ENCODE measurements around the gene PALMD.

Gene PALMD

GRCh38 chr1:99717005-99717404, 71.1 kb downstream of the PALMD start:
- Histone ChIP-seq H3K4me1 (no peaks in the 10 kb centered on the region), H3K4me2 (ENCODE audit: low read length) (no peak overlapping the region), H3K79me2 (no peaks in the 10 kb centered on the region), H3K9ac (no peak overlapping the region), H3K9me3 (ENCODE audit: control insufficient read depth, low read length) (no peaks in the 10 kb centered on the region), H3K27me3 (ENCODE audit: control insufficient read depth, insufficient read depth, low read length) (no peaks in the 10 kb centered on the region), H2AFZ (no peak overlapping the region), H3K36me3 (ENCODE audit: control insufficient read depth, insufficient read depth, low read length) (no peaks in the 10 kb centered on the region), H3K4me3 (ENCODE audit: low read depth, low read length) (no peak overlapping the region), H3K27ac (peak overlapping the region; percentile 42)
- TF ChIP-seq, protein P1, sequence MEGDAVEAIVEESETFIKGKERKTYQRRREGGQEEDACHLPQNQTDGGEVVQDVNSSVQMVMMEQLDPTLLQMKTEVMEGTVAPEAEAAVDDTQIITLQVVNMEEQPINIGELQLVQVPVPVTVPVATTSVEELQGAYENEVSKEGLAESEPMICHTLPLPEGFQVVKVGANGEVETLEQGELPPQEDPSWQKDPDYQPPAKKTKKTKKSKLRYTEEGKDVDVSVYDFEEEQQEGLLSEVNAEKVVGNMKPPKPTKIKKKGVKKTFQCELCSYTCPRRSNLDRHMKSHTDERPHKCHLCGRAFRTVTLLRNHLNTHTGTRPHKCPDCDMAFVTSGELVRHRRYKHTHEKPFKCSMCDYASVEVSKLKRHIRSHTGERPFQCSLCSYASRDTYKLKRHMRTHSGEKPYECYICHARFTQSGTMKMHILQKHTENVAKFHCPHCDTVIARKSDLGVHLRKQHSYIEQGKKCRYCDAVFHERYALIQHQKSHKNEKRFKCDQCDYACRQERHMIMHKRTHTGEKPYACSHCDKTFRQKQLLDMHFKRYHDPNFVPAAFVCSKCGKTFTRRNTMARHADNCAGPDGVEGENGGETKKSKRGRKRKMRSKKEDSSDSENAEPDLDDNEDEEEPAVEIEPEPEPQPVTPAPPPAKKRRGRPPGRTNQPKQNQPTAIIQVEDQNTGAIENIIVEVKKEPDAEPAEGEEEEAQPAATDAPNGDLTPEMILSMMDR (IDR thresholded peaks at IDR 0.05), result no peak

DNA sequence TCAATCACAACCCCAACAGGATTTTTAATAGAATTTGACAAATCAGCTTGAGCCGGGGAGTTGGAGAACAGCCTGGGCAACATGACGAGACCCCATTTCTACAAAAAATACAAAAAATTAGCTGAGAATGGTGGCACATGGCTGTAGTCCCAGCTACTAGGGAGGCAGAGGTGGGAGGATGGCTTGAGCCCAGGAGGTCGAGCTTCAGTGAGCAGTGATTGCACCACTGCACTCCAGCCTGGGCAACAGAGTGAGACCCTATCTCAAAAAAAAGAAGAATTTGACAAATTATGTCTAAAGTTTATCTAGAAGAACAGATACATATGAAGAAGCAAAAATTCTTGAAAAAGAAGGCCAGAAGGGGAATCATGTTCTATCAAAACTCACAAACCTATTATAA, 77.3 kb downstream of the PALMD start:
- Histone ChIP-seq H3K4me1 (peaks cover 7% of the 10 kb centered on the region), H3K4me2 (ENCODE audit: low read length) (no peak overlapping the region), H3K9ac (no peak overlapping the region), H3K36me3 (ENCODE audit: control insufficient read depth, insufficient read depth, low read length) (no peaks in the 10 kb centered on the region), H3K79me2 (no peaks in the 10 kb centered on the region), H2AFZ (no peak overlapping the region), H3K4me3 (ENCODE audit: low read depth, low read length) (no peak overlapping the region), H3K27me3 (ENCODE audit: control insufficient read depth, insufficient read depth, low read length) (no peaks in the 10 kb centered on the region), H3K9me3 (ENCODE audit: control insufficient read depth, low read length) (no peaks in the 10 kb centered on the region), H3K27ac (no peak overlapping the region)
- TF ChIP-seq, protein P1 (IDR thresholded peaks at IDR 0.05), result no peak

DNA sequence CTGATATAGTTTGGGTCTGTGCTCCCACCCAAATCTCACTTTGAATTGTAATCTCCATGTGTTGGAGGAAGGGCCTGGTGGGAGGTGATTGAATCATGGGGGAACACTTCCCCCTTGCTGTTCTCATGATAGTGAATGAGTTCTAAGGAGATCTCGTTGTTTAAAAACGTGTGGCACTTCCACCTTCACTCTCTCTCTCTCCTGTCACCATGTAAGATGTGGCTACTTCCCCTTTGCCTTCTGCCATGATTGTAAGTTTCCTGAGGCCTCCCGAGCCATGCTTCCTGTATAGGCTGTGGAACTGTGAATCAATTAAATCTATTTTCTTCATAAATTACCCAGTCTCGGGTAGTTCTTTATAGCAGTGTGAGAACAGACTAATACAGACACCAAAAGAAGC, 80.1 kb downstream of the PALMD start:
- Histone ChIP-seq H3K4me2 (ENCODE audit: low read length) (no peak overlapping the region), H3K9ac (no peak overlapping the region), H3K4me1 (peaks cover 11% of the 10 kb centered on the region), H3K36me3 (ENCODE audit: control insufficient read depth, insufficient read depth, low read length) (no peaks in the 10 kb centered on the region), H3K27ac (no peak overlapping the region), H2AFZ (no peak overlapping the region), H3K27me3 (ENCODE audit: control insufficient read depth, insufficient read depth, low read length) (no peaks in the 10 kb centered on the region), H3K79me2 (no peaks in the 10 kb centered on the region), H3K4me3 (ENCODE audit: low read depth, low read length) (no peak overlapping the region), H3K9me3 (ENCODE audit: control insufficient read depth, low read length) (no peaks in the 10 kb centered on the region)
- TF ChIP-seq, protein P1 (IDR thresholded peaks at IDR 0.05), result no peak

DNA sequence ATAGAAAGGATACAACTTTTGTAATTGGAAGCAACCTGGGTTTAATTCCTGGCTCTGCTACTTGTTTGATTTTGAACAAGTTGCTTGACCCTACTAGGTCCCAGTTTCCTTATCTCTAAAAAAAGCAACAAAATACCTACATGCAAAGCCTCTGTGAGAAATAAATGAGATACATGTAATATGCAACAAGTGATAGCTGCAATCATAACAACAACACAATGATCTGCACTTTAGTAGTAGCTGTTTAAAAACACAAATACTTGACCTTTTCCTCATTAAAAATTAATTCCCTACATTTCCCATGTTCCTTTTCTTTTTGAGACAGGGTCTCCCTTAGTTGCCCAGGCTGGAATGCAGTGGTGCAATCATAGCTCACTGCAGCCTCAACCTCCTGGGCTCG, 80.5 kb downstream of the PALMD start:
- no peaks in the 10 kb centered on the region for H3K79me2 ChIP-seq
- no peak overlapping the region for H3K9ac ChIP-seq
- H3K4me1 ChIP-seq, result peaks cover 11% of the 10 kb centered on the region
- H3K4me3 ChIP-seq (ENCODE audit: low read depth, low read length), result no peak overlapping the region
- no peaks in the 10 kb centered on the region for H3K27me3 ChIP-seq (ENCODE audit: control insufficient read depth, insufficient read depth, low read length)
- H3K36me3 ChIP-seq (ENCODE audit: control insufficient read depth, insufficient read depth, low read length), result no peaks in the 10 kb centered on the region
- TF ChIP-seq, protein P1 (IDR thresholded peaks at IDR 0.05), result no peak
- H3K4me2 ChIP-seq (ENCODE audit: low read length), result no peak overlapping the region
- H3K27ac ChIP-seq, result no peak overlapping the region
- H3K9me3 ChIP-seq (ENCODE audit: control insufficient read depth, low read length), result no peaks in the 10 kb centered on the region
- no peak overlapping the region for H2AFZ ChIP-seq

- TF ChIP-seq, protein P1 (IDR thresholded peaks at IDR 0.05), result no peak
- Histone ChIP-seq H3K4me3 (ENCODE audit: low read depth, low read length) (no peak overlapping the region), H2AFZ (no peak overlapping the region), H3K79me2 (no peaks in the 10 kb centered on the region), H3K9ac (no peak overlapping the region), H3K36me3 (ENCODE audit: control insufficient read depth, insufficient read depth, low read length) (no peaks in the 10 kb centered on the region), H3K4me1 (peaks cover 11% of the 10 kb centered on the region), H3K4me2 (ENCODE audit: low read length) (no peak overlapping the region), H3K9me3 (ENCODE audit: control insufficient read depth, low read length) (no peaks in the 10 kb centered on the region), H3K27ac (no peak overlapping the region), H3K27me3 (ENCODE audit: control insufficient read depth, insufficient read depth, low read length) (no peaks in the 10 kb centered on the region)
Measured at GRCh38 chr1:99726818-99727217, 80.9 kb downstream of the PALMD start.

Data from parathyroid adenoma (tissue), 2 donors.